ENCODE results near the gene ACTA2.

ACTA2 gene

GRCh38 chr10:88952647-88953111 is at the start of gene ACTA2:
Gene ACTA2 (minus strand): TSS chr10:88952773. CDS start chr10:88948930, 3,843 bp downstream.
- DNase-seq (ENCODE audit: low spot score) = peak; percentile 14

- no peak for DNase-seq (ENCODE audit: low spot score)
Measured at GRCh38 chr10:89001729-89002072, 49.1 kb upstream of the ACTA2 start.

- no peak for DNase-seq (ENCODE audit: low spot score)
Measured at GRCh38 chr10:89001024-89001728, 48.6 kb upstream of the ACTA2 start.

- peak; percentile 31 for DNase-seq (ENCODE audit: low spot score)
Measured at GRCh38 chr10:88999625-89000024, 47.1 kb upstream of the ACTA2 start.

GRCh38 chr10:88996927-88997326 is 44.4 kb upstream of the ACTA2 start:
- DNase-seq (ENCODE audit: low spot score) = peak; percentile 19

- peak; percentile 81 for DNase-seq (ENCODE audit: low spot score)
Measured at GRCh38 chr10:88995156-88995876, 42.7 kb upstream of the ACTA2 start.

GRCh38 chr10:88994019-88994418 is 41.4 kb upstream of the ACTA2 start:
- DNase-seq (ENCODE audit: low spot score) = peak; percentile 60

- DNase-seq (ENCODE audit: low spot score) = peak; percentile 62
Measured at GRCh38 chr10:88992921-88993524, 40.5 kb upstream of the ACTA2 start.

- peak; percentile 73 for DNase-seq (ENCODE audit: low spot score)
Measured at GRCh38 chr10:88991899-88992320, 39.3 kb upstream of the ACTA2 start.

- peak; percentile 77 for DNase-seq (ENCODE audit: low spot score)
Measured at GRCh38 chr10:88991161-88991898, 38.8 kb upstream of the ACTA2 start.

GRCh38 chr10:88990384-88991160 is 38.0 kb upstream of the ACTA2 start, which contains the start of gene FAS:
Gene FAS (plus strand): TSS chr10:88990798. CDS start chr10:88990877, 79 bp downstream.
- peak; percentile 81 for DNase-seq (ENCODE audit: low spot score)

GRCh38 chr10:88989824-88990383 is 37.3 kb upstream of the ACTA2 start:
- no peak for DNase-seq (ENCODE audit: low spot score)

GRCh38 chr10:88989423-88989822 is 36.9 kb upstream of the ACTA2 start:
- no peak for DNase-seq (ENCODE audit: low spot score)

- DNase-seq (ENCODE audit: low spot score) = no peak
Measured at GRCh38 chr10:88987840-88988239, 35.3 kb upstream of the ACTA2 start.

GRCh38 chr10:88987243-88987725 is 34.7 kb upstream of the ACTA2 start:
- no peak for DNase-seq (ENCODE audit: low spot score)

- DNase-seq (ENCODE audit: low spot score) = peak; percentile 85
Measured at GRCh38 chr10:88986549-88987242, 34.1 kb upstream of the ACTA2 start.

- DNase-seq (ENCODE audit: low spot score) = no peak
Measured at GRCh38 chr10:88984525-88984924, 32.0 kb upstream of the ACTA2 start.

- DNase-seq (ENCODE audit: low spot score) = no peak
Measured at GRCh38 chr10:88983939-88984338, 31.4 kb upstream of the ACTA2 start.

- DNase-seq (ENCODE audit: low spot score) = no peak
Measured at GRCh38 chr10:88983206-88983605, 30.6 kb upstream of the ACTA2 start.

- no peak for DNase-seq (ENCODE audit: low spot score)
Measured at GRCh38 chr10:88982366-88982765, 29.8 kb upstream of the ACTA2 start.

Measured in hematopoietic multipotent progenitor cell treated with erythropoietin and hydrocortisone succinate and interleukin-3 and kit ligand, for 17 days (in vitro differentiated cells).